SJCRH30 (cell line): Measurements from ENCODE around the gene SLC20A1. TPM values are rescaled to one million over a fixed set of nuclear protein-coding genes. Genes with fewer than 3 reads are reported as not detected.

Experiments used
- DNase-seq, 2 experiments: peaks; one replicate each; pipeline ENCODE4 v3.0.0-alpha.2; 2015 to 2020
- H3K27ac ChIP-seq: fragments of 250-450 bp; sonication (Bioruptor Pico); 2 replicates; pipeline ENCODE4 v1.5.1; 2020; ENCODE audit warnings: mild to moderate bottlenecking, moderate library complexity
- H3K27me3 ChIP-seq: fragments of 250-450 bp; sonication (Bioruptor Pico); 2 replicates; pipeline ENCODE4 v1.5.1; 2020; ENCODE audit warnings: mild to moderate bottlenecking, moderate library complexity
- H3K36me3 ChIP-seq: fragments of 250-450 bp; sonication (Bioruptor Pico); 2 replicates; pipeline ENCODE4 v1.5.1; 2020; ENCODE audit warnings: mild to moderate bottlenecking, moderate library complexity
- H3K4me1 ChIP-seq: fragments of 250-450 bp; sonication (Bioruptor Pico); 2 replicates; pipeline ENCODE4 v1.5.1; 2020; ENCODE audit warnings: mild to moderate bottlenecking, moderate library complexity
- H3K4me3 ChIP-seq: fragments of 250-450 bp; sonication (Bioruptor Pico); 2 replicates; pipeline ENCODE4 v1.5.1; 2020; ENCODE audit warnings: mild to moderate bottlenecking, moderate library complexity
- H3K9me3 ChIP-seq: fragments of 250-450 bp; sonication (Bioruptor Pico); replicated peaks from 2 replicates; pipeline ENCODE4 v1.5.1; 2020; ENCODE audit warnings: mild to moderate bottlenecking, moderate library complexity
- total RNA-seq: library from RNA; depleted of rRNA; stranded (reverse); fragments of >200 nt; shearing (Covaris generic); gene quantifications from 2 replicates; pipeline ENCODE4 v1.2.3, GENCODE V29; 2014

SLC20A1 gene
- total RNA-seq, 1 experiment from 2014 or later = 83.7 TPM

GRCh38 chr2:112673008-112673407, 27.3 kb downstream of the SLC20A1 start:
- no peak for DNase-seq
- Histone ChIP-seq H3K9me3 (no peaks in the 10 kb centered on the region), H3K36me3 (no peaks in the 10 kb centered on the region), H3K4me1 (no peaks in the 10 kb centered on the region), H3K27ac (no peak overlapping the region), H3K4me3 (no peak overlapping the region), H3K27me3 (no peaks in the 10 kb centered on the region)

- H3K36me3 ChIP-seq = no peaks in the 10 kb centered on the region
- no peaks in the 10 kb centered on the region for H3K9me3 ChIP-seq
- no peak overlapping the region for H3K4me3 ChIP-seq
- no peak overlapping the region for H3K27ac ChIP-seq
- no peaks in the 10 kb centered on the region for H3K27me3 ChIP-seq
- H3K4me1 ChIP-seq = no peaks in the 10 kb centered on the region
- DNase-seq = no peak
Measured at GRCh38 chr2:112674229-112674628, 28.5 kb downstream of the SLC20A1 start.

- Histone ChIP-seq H3K4me3 (no peak overlapping the region), H3K27ac (no peak overlapping the region), H3K27me3 (no peaks in the 10 kb centered on the region), H3K4me1 (no peaks in the 10 kb centered on the region), H3K36me3 (no peaks in the 10 kb centered on the region), H3K9me3 (no peaks in the 10 kb centered on the region)
- DNase-seq = no peak
Measured at GRCh38 chr2:112679484-112679883, 33.7 kb downstream of the SLC20A1 start.

GRCh38 chr2:112680666-112681101, 34.9 kb downstream of the SLC20A1 start:
- no peaks in the 10 kb centered on the region for H3K9me3 ChIP-seq
- DNase-seq = no peak
- no peak overlapping the region for H3K4me3 ChIP-seq
- H3K36me3 ChIP-seq = no peaks in the 10 kb centered on the region
- H3K27me3 ChIP-seq = no peaks in the 10 kb centered on the region
- no peaks in the 10 kb centered on the region for H3K4me1 ChIP-seq
- no peak overlapping the region for H3K27ac ChIP-seq

GRCh38 chr2:112682101-112682500, 36.4 kb downstream of the SLC20A1 start:
- Histone ChIP-seq H3K4me1 (no peaks in the 10 kb centered on the region), H3K4me3 (no peak overlapping the region), H3K9me3 (no peaks in the 10 kb centered on the region), H3K36me3 (no peaks in the 10 kb centered on the region), H3K27me3 (no peaks in the 10 kb centered on the region), H3K27ac (no peak overlapping the region)
- no peak for DNase-seq

- no peak for DNase-seq
- H3K4me3 ChIP-seq = no peak overlapping the region
- H3K27ac ChIP-seq = no peak overlapping the region
- H3K36me3 ChIP-seq = no peaks in the 10 kb centered on the region
- H3K4me1 ChIP-seq = no peaks in the 10 kb centered on the region
- no peaks in the 10 kb centered on the region for H3K27me3 ChIP-seq
- no peaks in the 10 kb centered on the region for H3K9me3 ChIP-seq
Measured at GRCh38 chr2:112683550-112684414, 38.0 kb downstream of the SLC20A1 start.

GRCh38 chr2:112684415-112684775, 38.7 kb downstream of the SLC20A1 start:
- Histone ChIP-seq H3K4me3 (no peak overlapping the region), H3K9me3 (no peaks in the 10 kb centered on the region), H3K4me1 (no peaks in the 10 kb centered on the region), H3K36me3 (no peaks in the 10 kb centered on the region), H3K27me3 (0 out of 2 replicates have a peak, but pooled peaks cover 1% of the 10 kb centered on the region), H3K27ac (no peak overlapping the region)
- DNase-seq = no peak

GRCh38 chr2:112685271-112685884, 39.6 kb downstream of the SLC20A1 start:
- H3K4me3 ChIP-seq = no peak overlapping the region
- H3K27me3 ChIP-seq = 0 out of 2 replicates have a peak, but pooled peaks cover 3% of the 10 kb centered on the region
- DNase-seq = no peak
- H3K9me3 ChIP-seq = no peaks in the 10 kb centered on the region
- no peaks in the 10 kb centered on the region for H3K36me3 ChIP-seq
- H3K4me1 ChIP-seq = no peaks in the 10 kb centered on the region
- H3K27ac ChIP-seq = no peak overlapping the region

GRCh38 chr2:112686348-112687217, 40.8 kb downstream of the SLC20A1 start:
- no peak for DNase-seq

GRCh38 chr2:112687522-112687921, 41.8 kb downstream of the SLC20A1 start:
- 0 out of 2 replicates have a peak, but pooled peaks cover 3% of the 10 kb centered on the region for H3K27me3 ChIP-seq
- H3K27ac ChIP-seq = no peak overlapping the region
- H3K36me3 ChIP-seq = no peaks in the 10 kb centered on the region
- peaks cover 5% of the 10 kb centered on the region for H3K4me1 ChIP-seq
- no peaks in the 10 kb centered on the region for H3K9me3 ChIP-seq
- no peak for DNase-seq
- H3K4me3 ChIP-seq = no peak overlapping the region

More at GRCh38 chr2:112686348-112687217, 40.8 kb downstream of the SLC20A1 start:
- Histone ChIP-seq H3K4me3 (no peak overlapping the region), H3K9me3 (no peaks in the 10 kb centered on the region), H3K36me3 (no peaks in the 10 kb centered on the region), H3K27ac (no peak overlapping the region), H3K4me1 (no peaks in the 10 kb centered on the region), H3K27me3 (0 out of 2 replicates have a peak, but pooled peaks cover 3% of the 10 kb centered on the region)

- Histone ChIP-seq H3K36me3 (no peaks in the 10 kb centered on the region), H3K4me3 (no peak overlapping the region), H3K9me3 (no peaks in the 10 kb centered on the region), H3K27ac (no peak overlapping the region), H3K27me3 (0 out of 2 replicates have a peak, but pooled peaks cover 3% of the 10 kb centered on the region), H3K4me1 (peaks cover 10% of the 10 kb centered on the region)
- no peak for DNase-seq
Measured at GRCh38 chr2:112688086-112688880, 42.5 kb downstream of the SLC20A1 start.

- Histone ChIP-seq H3K4me3 (no peak overlapping the region), H3K27ac (no peak overlapping the region), H3K27me3 (0 out of 2 replicates have a peak, but pooled peaks cover 3% of the 10 kb centered on the region), H3K36me3 (no peaks in the 10 kb centered on the region), H3K4me1 (peaks cover 10% of the 10 kb centered on the region), H3K9me3 (no peaks in the 10 kb centered on the region)
- peak; percentile 46 to 58 for DNase-seq
Measured at GRCh38 chr2:112690853-112691401, 45.2 kb downstream of the SLC20A1 start.

- DNase-seq = no peak
- H3K9me3 ChIP-seq = no peaks in the 10 kb centered on the region
- H3K4me3 ChIP-seq = no peak overlapping the region
- no peak overlapping the region for H3K27ac ChIP-seq
- no peaks in the 10 kb centered on the region for H3K36me3 ChIP-seq
- H3K27me3 ChIP-seq = 0 out of 2 replicates have a peak, but pooled peaks cover 3% of the 10 kb centered on the region
- peaks cover 10% of the 10 kb centered on the region for H3K4me1 ChIP-seq
Measured at GRCh38 chr2:112691881-112692281, 46.1 kb downstream of the SLC20A1 start.

- peaks cover 10% of the 10 kb centered on the region for H3K4me1 ChIP-seq
- no peaks in the 10 kb centered on the region for H3K36me3 ChIP-seq
- peak; percentile 67 to 69 for DNase-seq
- H3K9me3 ChIP-seq = no peaks in the 10 kb centered on the region
- H3K27me3 ChIP-seq = 0 out of 2 replicates have a peak, but pooled peaks cover 3% of the 10 kb centered on the region
- no peak overlapping the region for H3K4me3 ChIP-seq
- no peak overlapping the region for H3K27ac ChIP-seq
Measured at GRCh38 chr2:112692495-112692911, 46.8 kb downstream of the SLC20A1 start.
